Left hindlimb (tissue), 1 donor: ENCODE measurements around the gene DCAF16.
"Not testable (repeated sequence)": the region's sequence is repeated elsewhere in the genome, so short reads cannot be mapped to it uniquely, and the experiment has no call there.

ENCODE experiments used
- DNase-seq: peaks from one replicate; pipeline ENCODE4 v3.0.0-alpha.2; 2018

DCAF16 gene

DNA sequence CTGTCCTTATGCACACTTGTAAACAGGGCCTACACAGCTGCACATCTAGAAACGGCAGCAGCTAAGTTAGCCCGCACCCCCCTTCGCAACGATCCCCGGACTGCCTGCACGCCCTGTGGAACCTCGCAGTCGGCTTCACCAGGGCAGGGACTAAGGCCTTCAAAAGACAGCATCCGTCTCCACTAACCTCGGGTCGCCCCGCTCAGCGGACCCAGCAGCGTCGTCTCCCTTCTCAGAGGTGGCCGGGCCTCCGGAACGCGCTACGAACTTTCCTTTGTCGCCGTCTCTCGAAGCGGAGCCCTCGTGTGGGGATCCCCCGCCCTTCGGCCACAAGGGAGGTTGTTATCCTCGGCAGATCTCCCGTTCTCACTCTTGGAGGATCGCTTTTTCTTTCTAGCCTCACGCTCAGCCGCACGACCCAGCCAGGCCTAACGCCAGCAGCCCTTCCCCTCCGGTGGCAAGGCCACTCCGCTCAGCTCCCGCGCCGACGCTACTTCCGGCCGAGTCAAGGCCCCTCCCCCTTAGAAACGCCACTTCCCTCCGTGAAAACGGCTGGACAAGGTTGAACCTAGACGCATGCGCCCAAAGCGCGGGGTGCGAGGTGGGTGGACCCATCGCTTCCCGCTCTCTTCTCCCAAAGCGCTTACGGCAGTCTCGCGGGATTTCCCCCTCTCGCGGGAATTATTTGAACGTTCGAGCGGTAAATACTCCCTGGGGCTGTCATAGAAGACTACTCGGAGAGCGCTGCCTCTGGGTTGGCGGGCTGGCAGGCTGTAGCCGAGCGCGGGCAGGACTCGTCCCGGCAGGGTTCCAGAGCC, at the start of gene DCAF16, which contains the start of gene NCAPG:
TSS of gene DCAF16 (minus strand) at position 498 of the 818 bp plus-strand sequence. CDS start 6,616 bp downstream, outside the sequence.
TSS of gene NCAPG (plus strand) at position 720 of the 818 bp plus-strand sequence. CDS start 99 bp downstream, outside the sequence.
- DNase-seq, result peak; percentile 99

DNA sequence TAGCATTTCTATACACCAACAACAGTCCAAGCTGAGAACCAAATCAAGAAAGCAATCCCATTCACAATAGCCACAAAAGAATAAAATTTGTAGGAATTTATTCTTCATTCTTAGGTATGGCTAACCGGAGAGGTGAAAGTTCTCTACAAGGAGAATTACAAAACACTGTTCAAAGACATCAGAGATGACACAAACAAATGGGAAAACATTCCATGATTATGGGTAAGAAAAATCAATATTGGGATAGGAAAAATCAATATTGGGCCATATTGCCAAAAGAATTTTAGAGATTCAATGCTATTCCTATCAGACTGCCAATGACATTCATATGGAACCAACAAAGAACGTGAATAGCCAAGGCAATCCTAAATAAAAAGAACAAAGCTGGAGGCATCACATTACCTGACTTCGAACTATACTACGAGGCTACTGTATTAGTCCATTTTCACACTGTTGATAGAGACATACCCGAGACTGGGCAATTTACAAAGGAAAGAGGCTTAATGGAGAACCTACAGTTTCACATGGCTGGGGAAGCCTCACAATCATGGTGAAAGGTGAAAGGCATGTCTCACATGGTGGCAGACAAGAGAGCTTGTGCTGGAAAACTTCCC, 49.3 kb upstream of the DCAF16 start:
- DNase-seq, result no peak

DNA sequence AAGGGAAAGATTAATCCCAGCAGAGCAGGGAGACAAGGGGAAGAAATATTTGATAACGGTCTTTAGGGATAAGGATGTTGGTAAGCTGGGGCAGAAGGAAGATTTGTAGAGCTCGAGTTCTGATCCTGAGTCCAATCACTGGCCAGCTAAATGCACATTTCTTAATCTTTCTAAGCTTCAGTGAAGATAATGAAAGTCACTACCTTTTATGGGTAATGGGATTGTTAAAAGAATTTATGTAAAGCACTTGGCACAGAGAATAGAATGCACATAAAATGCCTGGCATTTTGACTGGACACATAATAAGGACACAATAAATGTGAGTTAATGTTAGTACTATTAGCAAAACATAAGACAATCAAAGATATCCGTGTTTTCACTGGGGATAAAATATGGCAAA, 43.5 kb upstream of the DCAF16 start:
- DNase-seq, result no peak

DNA sequence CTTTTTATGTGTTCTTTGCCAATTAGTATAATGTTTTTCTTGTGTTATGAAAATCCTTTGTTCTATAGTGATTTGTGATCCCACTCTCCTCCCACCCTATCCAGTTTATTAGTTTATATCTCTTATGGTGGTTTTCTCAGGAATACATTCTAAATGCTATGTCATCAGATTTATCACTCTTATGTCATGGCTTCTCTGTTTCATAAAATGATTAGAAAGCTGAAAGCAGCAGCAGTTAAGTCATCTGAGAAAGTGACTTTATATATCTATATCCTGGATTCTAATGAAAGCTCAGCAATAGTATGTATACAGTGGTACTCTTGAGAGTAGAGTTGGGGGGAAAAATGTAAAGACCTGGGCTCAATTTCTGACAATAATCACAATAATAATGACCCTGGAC, 41.4 kb upstream of the DCAF16 start:
- no peak for DNase-seq

DNA sequence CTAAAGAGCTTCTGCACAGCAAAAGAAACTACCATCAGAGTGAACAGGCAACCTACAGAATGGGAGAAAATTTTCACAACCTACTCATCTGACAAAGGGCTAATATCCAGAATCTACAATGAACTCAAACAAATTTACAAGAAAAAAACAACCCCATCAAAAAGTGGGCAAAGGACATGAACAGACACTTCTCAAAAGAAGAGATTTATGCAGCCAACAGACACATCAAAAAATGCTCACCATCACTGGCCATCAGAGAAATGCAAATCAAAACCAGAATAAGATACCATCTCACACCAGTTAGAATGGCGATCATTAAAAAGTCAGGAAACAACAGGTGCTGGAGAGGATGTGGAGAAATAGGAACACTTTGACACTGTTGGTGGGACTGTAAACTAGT, 39.7 kb upstream of the DCAF16 start:
- not testable (repeated sequence) for DNase-seq

DNA sequence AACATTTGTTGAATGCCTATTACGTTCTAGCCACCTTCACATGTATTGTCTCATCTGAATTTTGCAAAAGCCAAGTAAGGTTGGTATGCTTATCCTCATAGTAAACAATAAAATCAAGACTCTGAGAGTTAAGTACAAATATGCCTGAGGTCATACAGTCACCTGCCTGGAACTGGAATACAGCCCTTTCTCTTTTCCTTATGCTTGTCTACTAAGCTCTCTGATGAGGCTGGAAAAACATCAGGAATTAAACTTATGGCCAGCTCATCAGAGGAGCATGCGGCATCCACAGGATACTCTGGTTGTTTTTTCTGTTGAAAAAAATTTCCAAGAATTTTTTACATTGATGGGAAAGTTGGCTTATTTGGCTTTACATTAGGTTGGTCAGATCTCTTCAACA, 35.7 kb upstream of the DCAF16 start:
- DNase-seq, result no peak

DNA sequence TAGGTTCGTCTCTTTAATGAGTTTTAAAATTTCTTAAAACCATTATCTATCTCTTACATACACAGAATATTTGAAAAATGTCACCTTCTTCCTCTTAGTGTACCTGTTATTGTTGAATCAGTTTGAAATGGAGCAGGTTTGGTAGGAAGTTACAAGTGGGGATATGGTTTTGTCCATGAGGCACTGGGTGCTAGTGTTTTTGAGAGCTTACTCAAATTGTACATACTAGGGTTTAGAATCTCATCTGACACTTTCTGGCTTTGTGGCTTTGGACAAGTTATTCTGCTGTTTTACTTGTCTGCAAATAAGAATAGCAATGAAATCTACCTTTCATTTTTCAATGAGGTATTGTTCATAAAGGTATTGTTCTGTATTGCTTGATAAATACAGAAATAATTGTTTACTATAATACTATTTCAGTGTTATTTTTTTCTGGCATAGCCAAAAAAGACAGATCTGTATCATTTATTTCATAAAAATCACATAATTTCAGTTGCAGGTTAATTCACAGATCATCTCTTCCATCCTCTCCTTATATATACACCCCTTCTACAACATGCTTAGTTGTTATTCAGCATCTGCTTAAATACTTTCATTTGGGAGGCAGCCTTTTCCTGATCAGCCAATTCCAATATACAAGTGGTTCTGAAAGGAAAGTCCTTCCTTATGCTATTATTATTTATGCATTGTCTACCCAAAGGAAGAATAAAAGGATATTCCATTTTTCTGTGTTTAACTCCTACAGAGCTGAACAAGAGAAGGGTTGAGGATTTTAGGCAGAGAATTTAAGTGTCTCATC, 13.5 kb upstream of the DCAF16 start:
- DNase-seq, result no peak

DNA sequence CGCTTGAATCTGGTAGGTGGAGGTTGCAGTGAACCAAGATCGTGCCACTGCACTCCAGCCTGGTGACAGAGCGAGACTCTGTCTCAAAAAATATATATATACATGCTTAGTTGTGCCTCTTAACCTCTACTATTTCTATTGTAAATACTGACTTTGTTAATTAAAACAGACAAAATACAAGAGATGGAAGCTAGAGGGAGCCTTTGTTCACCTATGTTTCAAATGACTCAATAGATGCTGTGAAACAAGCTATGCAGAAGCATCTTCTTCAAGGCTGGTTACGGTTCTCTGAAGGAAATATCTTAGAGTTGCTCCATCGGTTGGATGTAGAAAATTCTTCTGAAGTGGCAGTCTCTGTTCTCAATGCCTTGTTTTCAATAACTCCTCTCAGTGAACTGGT, 6.5 kb upstream of the DCAF16 start:
- no peak for DNase-seq

DNA sequence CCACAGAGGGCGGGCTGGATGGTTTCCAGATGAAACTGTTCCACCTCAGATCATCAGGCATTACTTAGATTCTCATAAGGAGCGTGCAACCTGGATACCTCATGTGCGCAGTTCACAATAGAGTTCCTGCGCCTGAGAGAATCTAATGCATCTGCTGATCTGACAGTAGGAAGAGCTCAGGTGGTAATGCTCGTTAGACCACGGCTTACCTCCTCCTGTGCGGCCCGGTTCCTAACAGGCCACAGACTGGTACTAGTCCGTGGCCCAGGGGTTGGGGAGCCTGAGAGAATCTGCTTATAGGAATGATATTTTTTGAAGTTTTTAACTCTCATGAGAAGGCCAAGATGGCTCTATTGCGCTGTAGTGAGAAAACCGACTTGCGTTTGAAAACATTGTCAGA, 5.6 kb upstream of the DCAF16 start:
- DNase-seq, result no peak

DNA sequence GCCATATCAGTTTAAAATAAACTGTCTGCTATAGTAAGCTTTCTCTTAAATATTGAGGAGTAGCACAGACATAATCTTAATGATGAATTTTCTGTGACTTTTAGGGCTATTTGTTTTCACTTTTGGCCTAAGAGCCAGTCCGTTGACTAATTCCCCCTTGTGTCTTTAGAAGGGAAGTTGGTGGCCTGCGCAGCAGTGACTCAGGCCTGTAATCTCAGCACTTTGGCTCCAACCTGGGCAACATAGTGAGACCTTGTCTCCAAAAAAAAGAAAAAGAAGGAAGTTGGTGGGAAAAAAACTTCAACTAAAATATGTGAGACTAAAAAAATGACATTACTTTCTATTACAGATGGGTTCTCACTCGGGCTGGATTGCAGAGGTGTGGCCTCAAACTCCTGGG, 3.6 kb upstream of the DCAF16 start:
- DNase-seq, result no peak

DNA sequence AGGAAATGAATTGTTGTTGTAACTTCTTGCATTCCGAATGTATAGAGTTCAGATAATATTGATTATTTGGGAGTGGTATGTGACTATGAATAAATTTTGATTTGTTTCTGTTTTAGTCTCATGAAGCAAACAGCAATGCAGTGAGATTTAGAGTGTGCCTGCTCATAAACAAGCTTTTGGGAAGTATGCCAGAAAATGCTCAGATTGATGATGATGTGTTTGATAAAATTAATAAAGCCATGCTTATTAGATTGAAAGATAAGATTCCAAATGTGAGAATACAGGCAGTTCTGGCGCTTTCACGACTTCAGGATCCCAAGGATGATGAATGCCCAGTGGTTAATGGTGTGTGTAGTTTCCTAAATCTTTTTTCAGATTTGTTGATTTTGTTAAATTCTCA, 2.2 kb upstream of the DCAF16 start:
- no peak for DNase-seq

DNA sequence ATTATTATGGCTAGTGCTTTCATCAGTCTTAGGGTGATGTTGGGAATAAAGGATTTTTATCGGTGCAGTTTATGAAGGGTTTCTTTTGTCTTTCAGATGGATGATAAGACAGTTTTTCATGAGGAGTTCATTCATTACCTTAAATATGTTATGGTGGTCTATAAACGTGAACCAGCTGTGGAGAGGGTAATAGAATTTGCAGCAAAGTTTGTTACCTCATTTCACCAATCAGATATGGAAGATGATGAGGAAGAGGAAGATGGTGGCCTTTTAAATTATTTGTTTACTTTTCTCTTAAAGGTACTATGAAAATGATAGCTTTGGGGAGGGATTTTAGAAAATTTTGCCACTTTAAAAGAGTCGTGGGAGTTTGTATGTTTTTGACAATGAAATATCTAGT, 1.6 kb upstream of the DCAF16 start:
- DNase-seq, result no peak

DNA sequence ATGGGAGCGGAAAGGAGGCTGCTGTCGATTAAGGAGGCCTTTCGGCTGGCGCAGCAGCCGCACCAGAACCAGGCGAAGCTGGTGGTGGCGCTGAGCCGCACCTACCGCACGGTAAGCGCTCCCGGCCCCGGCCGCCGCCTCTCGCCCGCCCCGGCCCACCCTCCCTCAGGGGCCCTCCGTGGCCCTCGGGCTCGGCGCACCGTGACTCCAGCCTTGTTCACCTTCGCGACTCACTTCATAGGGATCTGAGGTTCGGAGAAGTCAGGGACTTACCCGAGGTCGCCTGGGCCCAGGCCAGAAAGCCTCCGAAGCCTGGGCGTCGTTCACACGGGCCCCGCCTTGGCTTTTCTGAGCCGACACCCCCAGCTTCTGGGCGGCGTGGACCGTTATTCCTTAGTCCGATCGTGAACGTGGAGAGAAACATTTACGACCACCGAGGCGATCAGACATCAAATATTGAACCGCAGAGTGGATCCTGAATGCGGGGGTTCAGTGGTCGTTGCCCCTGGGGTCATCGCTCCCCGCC, 584 bp upstream of the DCAF16 start:
- DNase-seq, result no peak

DNA sequence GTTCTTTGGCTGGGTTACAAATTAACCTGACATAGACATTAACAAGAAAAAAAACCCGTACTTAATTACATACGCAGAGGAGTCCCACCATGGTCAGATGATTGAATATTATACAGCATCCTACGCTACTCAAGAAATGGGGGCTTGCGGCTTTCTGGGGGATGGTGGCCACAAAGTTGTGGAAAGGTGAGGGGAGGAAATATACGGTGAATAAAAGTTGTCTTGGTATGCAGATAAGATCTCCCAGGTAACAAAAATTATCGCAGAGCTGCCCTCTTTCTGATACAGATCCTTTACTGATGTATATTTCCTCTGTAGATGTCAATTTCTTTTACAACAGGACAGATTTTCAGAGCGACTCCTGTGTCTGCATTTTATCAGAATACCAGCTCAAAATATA, 890 bp downstream of the DCAF16 start:
- DNase-seq, result no peak

DNA sequence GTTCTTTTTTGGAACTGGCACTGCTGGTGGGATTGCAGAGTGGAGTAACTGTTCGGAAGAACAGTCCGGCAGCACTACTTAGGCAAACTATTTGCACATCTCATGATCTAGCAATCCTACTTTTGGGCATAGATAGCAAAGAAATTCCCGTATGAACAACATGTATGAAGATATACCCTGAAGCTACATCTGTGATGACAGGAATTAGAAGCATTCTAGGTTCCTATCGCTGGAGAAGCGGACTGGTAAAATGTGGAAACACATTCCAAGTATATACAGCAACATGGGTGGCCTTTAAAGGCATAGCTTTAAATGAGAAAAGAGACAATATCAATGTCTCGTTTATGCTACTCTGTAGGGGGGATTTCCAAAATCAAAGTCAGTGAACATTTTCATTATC, 3.1 kb downstream of the DCAF16 start:
- DNase-seq, result no peak

DNA sequence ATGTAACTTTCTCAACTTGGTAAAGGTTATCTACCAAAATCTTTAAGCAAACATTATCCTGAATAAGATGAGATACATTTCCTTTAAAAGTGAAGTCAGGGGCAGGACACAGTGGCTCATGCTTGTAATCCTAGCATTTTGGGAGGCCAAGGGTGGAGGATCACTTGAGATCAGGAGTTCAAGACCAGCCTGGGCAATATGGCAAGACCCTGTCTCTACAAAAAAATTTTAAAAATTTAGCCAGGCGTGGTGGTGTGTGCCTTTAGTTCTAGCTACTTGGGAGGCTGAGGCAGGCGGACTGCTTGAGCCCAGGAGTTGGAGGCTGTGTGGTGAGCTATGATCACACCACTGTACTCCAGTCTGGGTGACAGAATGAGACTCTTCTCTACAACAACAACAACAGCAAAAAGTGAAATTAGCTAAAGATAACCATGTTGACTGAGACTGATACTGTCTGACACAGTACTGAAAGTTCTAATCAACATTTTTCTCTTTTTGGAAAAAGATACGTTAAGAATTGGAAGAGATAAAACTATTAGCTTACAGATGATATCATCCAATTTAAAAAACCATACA, 4.9 kb downstream of the DCAF16 start:
- no peak for DNase-seq

DNA sequence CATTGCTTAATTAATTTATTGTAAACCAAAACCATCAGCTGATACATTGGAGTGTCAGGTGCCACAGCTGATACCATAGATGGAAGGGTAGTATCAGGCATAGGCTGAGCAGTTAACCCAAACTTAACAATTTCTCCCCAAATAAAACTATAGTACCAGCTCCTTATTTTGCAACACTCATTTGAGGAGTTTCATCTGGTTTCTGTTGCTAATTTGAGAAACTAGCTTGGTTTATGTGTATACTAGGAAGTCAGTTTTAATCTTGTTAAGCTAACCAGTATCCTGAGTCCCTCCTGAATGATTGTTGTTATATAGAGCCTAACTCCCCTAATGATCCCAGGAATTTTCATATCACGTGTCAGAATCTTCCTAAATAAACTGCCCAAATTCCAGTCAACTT, 12.7 kb downstream of the DCAF16 start:
- DNase-seq, result no peak

DNA sequence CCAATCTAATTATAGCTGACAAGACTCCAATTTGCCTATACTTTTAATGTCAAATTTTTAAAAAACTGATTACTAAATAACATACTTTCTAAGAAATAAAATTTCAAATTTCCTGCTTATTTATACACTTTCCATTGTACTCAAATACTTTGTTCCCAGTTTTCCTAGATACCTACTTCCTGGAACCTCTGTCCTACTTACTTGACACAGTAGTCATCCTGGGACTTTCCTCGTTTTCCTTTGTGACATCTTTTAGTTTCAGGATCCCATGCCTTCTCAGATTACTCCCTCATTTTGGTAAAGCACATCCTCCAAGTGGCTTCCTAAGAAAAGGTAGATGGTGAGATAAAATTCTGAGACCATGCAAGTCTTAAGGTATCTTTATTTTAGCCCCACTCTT, 15.8 kb downstream of the DCAF16 start:
- no peak for DNase-seq

DNA sequence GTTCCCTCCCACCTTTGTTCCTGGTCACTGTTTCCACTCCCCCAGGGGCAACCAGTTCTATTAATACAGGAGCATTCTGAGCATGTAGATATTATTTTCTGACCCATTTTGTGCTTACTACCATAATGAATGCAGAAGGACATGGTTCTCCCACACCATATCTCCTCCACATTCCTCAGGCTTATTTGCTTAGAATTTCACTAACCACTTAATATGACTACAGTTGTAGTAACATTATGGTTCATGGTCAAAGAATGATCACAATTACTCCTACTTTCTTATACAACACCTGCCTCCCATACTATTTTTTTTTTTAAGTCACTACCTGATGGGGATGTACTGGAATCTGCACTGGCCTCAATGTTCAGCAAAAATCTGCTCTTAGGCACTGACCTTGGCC, 21.6 kb downstream of the DCAF16 start:
- DNase-seq, result no peak

DNA sequence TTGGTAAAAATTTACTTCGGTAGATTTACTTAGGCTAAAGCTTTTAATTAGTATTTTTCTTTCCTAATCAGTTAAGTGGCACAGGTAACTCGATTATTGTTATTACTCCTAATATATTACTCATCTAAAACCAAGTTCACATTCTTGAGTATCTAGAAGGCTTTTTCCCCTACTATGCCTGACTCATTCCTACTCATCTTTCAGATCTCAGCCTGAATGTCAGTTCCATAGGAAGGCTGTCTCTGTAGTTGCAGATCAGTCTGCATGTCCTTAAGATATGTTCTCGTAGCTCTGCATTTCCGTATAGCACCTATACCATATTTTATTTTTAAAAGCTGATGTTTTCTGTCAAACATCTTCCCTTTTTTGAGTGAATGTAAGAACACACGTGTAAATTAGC, 23.2 kb downstream of the DCAF16 start:
- DNase-seq, result no peak

DNA sequence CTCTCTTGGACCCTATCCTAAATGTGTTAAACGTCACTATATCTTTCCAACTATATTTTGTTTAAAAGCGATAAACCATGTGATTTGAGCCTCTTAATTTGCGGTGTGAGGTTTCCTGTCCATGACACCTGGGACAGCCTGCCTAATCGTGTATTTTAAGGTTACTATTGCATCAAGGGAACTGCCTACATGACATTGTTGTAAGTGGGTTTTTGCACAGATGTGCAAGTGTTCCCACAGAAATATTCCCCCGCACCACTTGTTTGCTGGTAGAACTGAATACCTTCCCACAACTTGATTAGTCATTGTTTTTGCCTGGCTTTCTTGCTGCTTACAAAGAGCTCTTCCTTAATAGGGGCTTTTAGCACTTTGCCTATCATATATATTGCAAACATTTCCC, 24.0 kb downstream of the DCAF16 start:
- no peak for DNase-seq

DNA sequence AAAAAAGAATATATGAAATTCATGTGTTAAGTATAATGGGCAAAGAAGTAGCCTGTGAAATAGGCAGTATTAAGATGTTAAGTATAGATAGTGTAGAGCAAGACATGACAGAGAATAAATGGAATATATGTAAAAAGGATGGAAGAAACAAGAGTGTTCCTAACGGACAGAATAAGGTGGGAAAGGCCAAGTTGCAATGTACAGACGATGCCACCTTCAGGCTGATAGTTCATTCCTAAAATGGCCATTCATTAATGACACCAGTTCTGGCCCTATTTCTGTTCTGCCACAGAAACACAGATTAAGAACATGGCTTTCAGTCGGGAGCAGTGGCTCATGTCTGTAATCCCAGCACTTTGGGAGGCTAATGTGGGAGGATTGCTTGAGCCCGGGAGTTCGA, 24.7 kb downstream of the DCAF16 start:
- no peak for DNase-seq
